Activated T-cell treated with anti-CD3 and anti-CD28 coated beads, Interleukin-2, amount 50 U/mL, for 72 hours (primary cell): ENCODE data around the gene NTF3. TPM values are rescaled to one million over a fixed set of nuclear protein-coding genes. Genes with fewer than 3 reads are reported as not detected.

ENCODE experiments used
- ATAC-seq, 2 donors: fragments of 150-1000 bp; cut with Tn5 transposase; replicated peaks in 1 of 2; 2 replicates each; pipeline ENCODE4 v1.10.0; 2021; ENCODE audit warnings: moderate library complexity in 2 of 2, mild to moderate bottlenecking in 1 of 2
- DNase-seq, 2 donors: peaks; one replicate each; pipeline ENCODE4 v3.0.0; 2021 to 2022; ENCODE audit warnings: mixed read lengths in 1 of 2
- H3K27ac Mint-ChIP-seq: one replicate; pipeline ENCODE4 v1.8.0; 2022; ENCODE audit warnings: mild to moderate bottlenecking, moderate library complexity, mixed read lengths
- H3K27me3 Mint-ChIP-seq: one replicate; pipeline ENCODE4 v1.8.0; 2022; ENCODE audit warnings: low read depth, mixed read lengths
- H3K36me3 Mint-ChIP-seq, 2 donors: one replicate each; pipeline ENCODE4 v1.8.0; 2022; ENCODE audit warnings: mixed read lengths in 2 of 2, mild to moderate bottlenecking in 1 of 2; ENCODE audit not compliant: insufficient read depth in 2 of 2
- H3K4me1 Mint-ChIP-seq: one replicate; pipeline ENCODE4 v1.8.0; 2022; ENCODE audit warnings: low read depth, mixed read lengths
- H3K4me3 Mint-ChIP-seq, 2 donors: one replicate each; pipeline ENCODE4 v1.8.0; 2022; ENCODE audit warnings: mild to moderate bottlenecking in 2 of 2, mixed read lengths in 2 of 2, moderate library complexity in 2 of 2
- H3K9me3 Mint-ChIP-seq, 2 donors: one replicate each; pipeline ENCODE4 v1.8.0; 2022; ENCODE audit warnings: mixed read lengths in 2 of 2
- total RNA-seq, 2 donors: library from RNA; stranded (reverse); gene quantifications; one replicate each; pipeline ENCODE4 v1.2.3, GENCODE V29; 2022

Gene NTF3
- total RNA-seq, 2 donors from 2014 or later = not detected

GRCh38 chr12:5473076-5473782 is 41.3 kb downstream of the NTF3 start:
- DNase-seq = no peak
- Mint-ChIP-seq H3K9me3 (no peaks in the 10 kb centered on the region), H3K27me3 (peaks cover 22% of the 10 kb centered on the region), H3K4me1 (no peaks in the 10 kb centered on the region), H3K4me3 (no peak overlapping the region), H3K36me3 (no peaks in the 10 kb centered on the region), H3K27ac (no peak overlapping the region)
- ATAC-seq = no peak

- H3K27me3 Mint-ChIP-seq = peaks cover 22% of the 10 kb centered on the region
- no peaks in the 10 kb centered on the region for H3K36me3 Mint-ChIP-seq
- no peaks in the 10 kb centered on the region for H3K9me3 Mint-ChIP-seq
- H3K27ac Mint-ChIP-seq = no peak overlapping the region
- H3K4me1 Mint-ChIP-seq = no peaks in the 10 kb centered on the region
- ATAC-seq = no peak
- no peak for DNase-seq
- no peak overlapping the region for H3K4me3 Mint-ChIP-seq
Observed at GRCh38 chr12:5473783-5474116, 41.8 kb downstream of the NTF3 start.

GRCh38 chr12:5476356-5476755 is 44.4 kb downstream of the NTF3 start:
- ATAC-seq (no peak), DNase-seq (no peak)
- Mint-ChIP-seq H3K4me3 (no peak overlapping the region), H3K27ac (no peak overlapping the region), H3K27me3 (peaks cover 22% of the 10 kb centered on the region), H3K4me1 (no peaks in the 10 kb centered on the region), H3K36me3 (no peaks in the 10 kb centered on the region), H3K9me3 (no peaks in the 10 kb centered on the region)

GRCh38 chr12:5478081-5478706 is 46.3 kb downstream of the NTF3 start:
- no peak overlapping the region for H3K27ac Mint-ChIP-seq
- peaks cover 22% of the 10 kb centered on the region for H3K27me3 Mint-ChIP-seq
- no peaks in the 10 kb centered on the region for H3K36me3 Mint-ChIP-seq
- no peak overlapping the region for H3K4me3 Mint-ChIP-seq
- no peaks in the 10 kb centered on the region for H3K9me3 Mint-ChIP-seq
- DNase-seq (no peak), ATAC-seq (no peak)
- H3K4me1 Mint-ChIP-seq = no peaks in the 10 kb centered on the region

- H3K27me3 Mint-ChIP-seq = peaks cover 12% of the 10 kb centered on the region
- no peak for ATAC-seq
Observed at GRCh38 chr12:5479761-5480160, 47.9 kb downstream of the NTF3 start.

GRCh38 chr12:5480218-5480937 is 48.5 kb downstream of the NTF3 start:
- no peak overlapping the region for H3K4me3 Mint-ChIP-seq
- H3K27me3 Mint-ChIP-seq = peaks cover 6% of the 10 kb centered on the region
- H3K9me3 Mint-ChIP-seq = no peaks in the 10 kb centered on the region
- ATAC-seq (no peak), DNase-seq (no peak)
- no peaks in the 10 kb centered on the region for H3K36me3 Mint-ChIP-seq
- no peak overlapping the region for H3K27ac Mint-ChIP-seq
- H3K4me1 Mint-ChIP-seq = no peaks in the 10 kb centered on the region

More at GRCh38 chr12:5479761-5480160, 47.9 kb downstream of the NTF3 start:
- no peaks in the 10 kb centered on the region for H3K4me1 Mint-ChIP-seq
- H3K36me3 Mint-ChIP-seq = no peaks in the 10 kb centered on the region
- H3K27ac Mint-ChIP-seq = no peak overlapping the region
- no peak overlapping the region for H3K4me3 Mint-ChIP-seq
- H3K9me3 Mint-ChIP-seq = no peaks in the 10 kb centered on the region
- no peak for DNase-seq

- ATAC-seq (no peak), DNase-seq (no peak)
- Mint-ChIP-seq H3K4me1 (no peaks in the 10 kb centered on the region), H3K27ac (no peak overlapping the region), H3K4me3 (no peak overlapping the region), H3K36me3 (no peaks in the 10 kb centered on the region), H3K27me3 (peaks cover 6% of the 10 kb centered on the region), H3K9me3 (no peaks in the 10 kb centered on the region)
Observed at GRCh38 chr12:5480938-5481303, 49.0 kb downstream of the NTF3 start.

- Mint-ChIP-seq H3K9me3 (no peaks in the 10 kb centered on the region), H3K27me3 (no peaks in the 10 kb centered on the region), H3K36me3 (no peaks in the 10 kb centered on the region), H3K4me1 (no peaks in the 10 kb centered on the region), H3K4me3 (no peak overlapping the region), H3K27ac (no peak overlapping the region)
- ATAC-seq = no peak
- no peak for DNase-seq
Observed at GRCh38 chr12:5481645-5482044, 49.7 kb downstream of the NTF3 start.

GRCh38 chr12:5484426-5484825 is 52.5 kb downstream of the NTF3 start:
- Mint-ChIP-seq H3K27ac (no peak overlapping the region), H3K27me3 (peaks cover 7% of the 10 kb centered on the region), H3K9me3 (no peaks in the 10 kb centered on the region), H3K4me1 (no peaks in the 10 kb centered on the region), H3K36me3 (no peaks in the 10 kb centered on the region), H3K4me3 (no peak overlapping the region)
- ATAC-seq = no peak
- no peak for DNase-seq

GRCh38 chr12:5485454-5485853 is 53.5 kb downstream of the NTF3 start:
- ATAC-seq (no peak), DNase-seq (no peak)
- Mint-ChIP-seq H3K36me3 (no peaks in the 10 kb centered on the region), H3K27ac (no peak overlapping the region), H3K4me1 (no peaks in the 10 kb centered on the region), H3K9me3 (no peaks in the 10 kb centered on the region), H3K27me3 (peaks cover 7% of the 10 kb centered on the region), H3K4me3 (no peak overlapping the region)

- no peak overlapping the region for H3K4me3 Mint-ChIP-seq
- peaks cover 7% of the 10 kb centered on the region for H3K27me3 Mint-ChIP-seq
- H3K27ac Mint-ChIP-seq = no peak overlapping the region
- H3K9me3 Mint-ChIP-seq = no peaks in the 10 kb centered on the region
- H3K4me1 Mint-ChIP-seq = no peaks in the 10 kb centered on the region
- no peaks in the 10 kb centered on the region for H3K36me3 Mint-ChIP-seq
- DNase-seq = no peak
- no peak for ATAC-seq
Observed at GRCh38 chr12:5487076-5487475, 55.2 kb downstream of the NTF3 start.

GRCh38 chr12:5487948-5488625 is 56.2 kb downstream of the NTF3 start:
- Mint-ChIP-seq H3K27me3 (peaks cover 7% of the 10 kb centered on the region), H3K4me1 (no peaks in the 10 kb centered on the region), H3K9me3 (no peaks in the 10 kb centered on the region), H3K4me3 (no peak overlapping the region), H3K27ac (no peak overlapping the region), H3K36me3 (no peaks in the 10 kb centered on the region)
- ATAC-seq = no peak
- no peak for DNase-seq

- H3K4me3 Mint-ChIP-seq = no peak overlapping the region
- no peaks in the 10 kb centered on the region for H3K9me3 Mint-ChIP-seq
Observed at GRCh38 chr12:5488626-5488955, 56.7 kb downstream of the NTF3 start.

More at GRCh38 chr12:5488626-5488955, 56.7 kb downstream of the NTF3 start:
- H3K4me1 Mint-ChIP-seq = no peaks in the 10 kb centered on the region
- ATAC-seq = no peak
- peaks cover 7% of the 10 kb centered on the region for H3K27me3 Mint-ChIP-seq
- DNase-seq = no peak
- H3K27ac Mint-ChIP-seq = no peak overlapping the region
- H3K36me3 Mint-ChIP-seq = no peaks in the 10 kb centered on the region
